Fibroblast of skin of back (primary cell): ENCODE data around the gene TBCEL. TPM values are rescaled to one million over a fixed set of nuclear protein-coding genes. Genes with fewer than 3 reads are reported as not detected.
"Not testable (repeated sequence)": the region's sequence is repeated elsewhere in the genome, so short reads cannot be mapped to it uniquely, and the experiment has no call there.

Experiments used
- DNase-seq: peaks from one replicate; pipeline ENCODE4 v3.0.0-alpha.2; 2013
- polyA plus RNA-seq, 2 experiments: library from polyadenylated mRNA; unstranded; fragments of 120-200 nt; gene quantifications; one replicate each; pipeline ENCODE4 v1.2.1, GENCODE V29; 2013; ENCODE audit not compliant: insufficient read length in 2 of 2

TBCEL gene
- 13.5 TPM for polyA plus RNA-seq (2013, experiment 1 of 2; ENCODE audit: insufficient read length)
- 12.8 TPM for polyA plus RNA-seq (2013, experiment 2 of 2; ENCODE audit: insufficient read length)

GRCh38 chr11:121023848-121024751 lies at the start of gene TBCEL:
Gene TBCEL (plus strand): TSS chr11:121024102. CDS start chr11:121045691, 21,589 bp downstream.
- DNase-seq = peak; percentile 86

GRCh38 chr11:120974466-120974865 lies 49.4 kb upstream of the TBCEL start:
- no peak for DNase-seq

GRCh38 chr11:120974965-120975364 lies 48.9 kb upstream of the TBCEL start:
- DNase-seq = no peak

- DNase-seq = peak; percentile 9
These were observed 46.4 kb upstream of the TBCEL start for GRCh38 chr11:120977266-120978137.

- DNase-seq = no peak
These were observed 45.2 kb upstream of the TBCEL start for GRCh38 chr11:120978701-120979100.

- DNase-seq = peak; percentile 65
These were observed 38.0 kb upstream of the TBCEL start for GRCh38 chr11:120985718-120986569.

- no peak for DNase-seq
These were observed 35.3 kb upstream of the TBCEL start for GRCh38 chr11:120988603-120989002.

- DNase-seq = no peak
These were observed 31.8 kb upstream of the TBCEL start for GRCh38 chr11:120991830-120992686.

GRCh38 chr11:120994091-120994859 lies 29.6 kb upstream of the TBCEL start:
- DNase-seq = no peak

GRCh38 chr11:120995184-120995583 lies 28.7 kb upstream of the TBCEL start:
- no peak for DNase-seq

GRCh38 chr11:120996973-120997372 lies 26.9 kb upstream of the TBCEL start:
- no peak for DNase-seq

GRCh38 chr11:120998581-120998980 lies 25.3 kb upstream of the TBCEL start:
- DNase-seq = no peak

GRCh38 chr11:121004206-121004840 lies 19.6 kb upstream of the TBCEL start:
- no peak for DNase-seq

- no peak for DNase-seq
These were observed 17.0 kb upstream of the TBCEL start for GRCh38 chr11:121006922-121007321.

GRCh38 chr11:121008551-121008950 lies 15.4 kb upstream of the TBCEL start:
- DNase-seq = no peak

GRCh38 chr11:121012091-121012490 lies 11.8 kb upstream of the TBCEL start:
- DNase-seq = no peak

- DNase-seq = no peak
These were observed 5.2 kb upstream of the TBCEL start for GRCh38 chr11:121018746-121019145.

- DNase-seq = not testable (repeated sequence)
These were observed 2.2 kb upstream of the TBCEL start for GRCh38 chr11:121021718-121022117.

GRCh38 chr11:121024989-121025388 lies 1.1 kb downstream of the TBCEL start:
- peak; percentile 15 for DNase-seq

- no peak for DNase-seq
These were observed 5.3 kb downstream of the TBCEL start for GRCh38 chr11:121029153-121029552.
